ENCODE results near the gene PDGFC. TPM values are rescaled to one million over a fixed set of nuclear protein-coding genes. Genes with fewer than 3 reads are reported as not detected.

Gene PDGFC
- total RNA-seq, 1 donor from 2014 or later = 42.5 TPM

GRCh38 chr4:156929386-156930105 is 42.1 kb downstream of the PDGFC start:
- no peak overlapping the region for H3K4me3 Mint-ChIP-seq (ENCODE audit: low read depth)
- H3K27me3 Mint-ChIP-seq = no peaks in the 10 kb centered on the region
- H3K9me3 Mint-ChIP-seq (ENCODE audit: low read depth) = peaks cover 12% of the 10 kb centered on the region
- peaks cover 26% of the 10 kb centered on the region for H3K36me3 Mint-ChIP-seq (ENCODE audit: insufficient read depth)
- H3K27ac Mint-ChIP-seq = no peak overlapping the region
- H3K4me1 Mint-ChIP-seq (ENCODE audit: low read depth) = peaks cover 9% of the 10 kb centered on the region
- no peak for TF ChIP-seq CTCF (IDR thresholded peaks at IDR 0.05; ENCODE audit: unreplicated experiment)
- no peak for DNase-seq (ENCODE audit: low spot score, unreplicated experiment)

- no peak for TF ChIP-seq CTCF (IDR thresholded peaks at IDR 0.05; ENCODE audit: unreplicated experiment)
- no peak overlapping the region for H3K27ac Mint-ChIP-seq
- peaks cover 7% of the 10 kb centered on the region for H3K9me3 Mint-ChIP-seq (ENCODE audit: low read depth)
- H3K36me3 Mint-ChIP-seq (ENCODE audit: insufficient read depth) = peaks cover 18% of the 10 kb centered on the region
- no peak for DNase-seq (ENCODE audit: low spot score, unreplicated experiment)
- no peak overlapping the region for H3K4me3 Mint-ChIP-seq (ENCODE audit: low read depth)
- no peaks in the 10 kb centered on the region for H3K27me3 Mint-ChIP-seq
- H3K4me1 Mint-ChIP-seq (ENCODE audit: low read depth) = peaks cover 9% of the 10 kb centered on the region
These were observed 46.8 kb downstream of the PDGFC start for GRCh38 chr4:156924774-156925315.

GRCh38 chr4:156923525-156923924 is 48.1 kb downstream of the PDGFC start:
- no peak for DNase-seq (ENCODE audit: low spot score, unreplicated experiment)
- Mint-ChIP-seq H3K27ac (no peak overlapping the region), H3K27me3 (no peaks in the 10 kb centered on the region), H3K36me3 (ENCODE audit: insufficient read depth) (peaks cover 18% of the 10 kb centered on the region), H3K4me3 (ENCODE audit: low read depth) (no peak overlapping the region), H3K9me3 (ENCODE audit: low read depth) (peaks cover 7% of the 10 kb centered on the region), H3K4me1 (ENCODE audit: low read depth) (peaks cover 10% of the 10 kb centered on the region)
- TF ChIP-seq CTCF (IDR thresholded peaks at IDR 0.05; ENCODE audit: unreplicated experiment) = no peak

GRCh38 chr4:156915221-156915620 is 56.4 kb downstream of the PDGFC start:
- H3K27ac Mint-ChIP-seq = no peak overlapping the region
- H3K4me1 Mint-ChIP-seq (ENCODE audit: low read depth) = peaks cover 3% of the 10 kb centered on the region
- no peak for TF ChIP-seq CTCF (IDR thresholded peaks at IDR 0.05; ENCODE audit: unreplicated experiment)
- peaks cover 8% of the 10 kb centered on the region for H3K9me3 Mint-ChIP-seq (ENCODE audit: low read depth)
- no peaks in the 10 kb centered on the region for H3K27me3 Mint-ChIP-seq
- no peak for DNase-seq (ENCODE audit: low spot score, unreplicated experiment)
- H3K36me3 Mint-ChIP-seq (ENCODE audit: insufficient read depth) = peaks cover 4% of the 10 kb centered on the region
- no peak overlapping the region for H3K4me3 Mint-ChIP-seq (ENCODE audit: low read depth)

GRCh38 chr4:156913234-156913633 is 58.4 kb downstream of the PDGFC start:
- no peak for DNase-seq (ENCODE audit: low spot score, unreplicated experiment)
- peaks cover 8% of the 10 kb centered on the region for H3K9me3 Mint-ChIP-seq (ENCODE audit: low read depth)
- no peaks in the 10 kb centered on the region for H3K4me1 Mint-ChIP-seq (ENCODE audit: low read depth)
- no peak overlapping the region for H3K4me3 Mint-ChIP-seq (ENCODE audit: low read depth)
- H3K27me3 Mint-ChIP-seq = no peaks in the 10 kb centered on the region
- no peak for TF ChIP-seq CTCF (IDR thresholded peaks at IDR 0.05; ENCODE audit: unreplicated experiment)
- H3K36me3 Mint-ChIP-seq (ENCODE audit: insufficient read depth) = peaks cover 4% of the 10 kb centered on the region
- H3K27ac Mint-ChIP-seq = no peak overlapping the region
